Activated CD4-positive, alpha-beta T cell treated with anti-CD3 and anti-CD28 coated beads, Interleukin-2, amount 50 U/mL, for 48 hours (primary cell): ENCODE data around the gene ACAD9.

Experiments
- DNase-seq, 2 experiments: peaks; one replicate each; pipeline ENCODE4 v3.0.0-alpha.2; 2020

ACAD9 gene

GRCh38 chr3:128940252-128940651 is 60.8 kb downstream of the ACAD9 start:
- no peak for DNase-seq

GRCh38 chr3:128942161-128942952 is 62.9 kb downstream of the ACAD9 start:
- DNase-seq, result no peak

- DNase-seq, result no peak
These were observed 65.8 kb downstream of the ACAD9 start for GRCh38 chr3:128945041-128945877.

GRCh38 chr3:128945878-128946175 is 66.4 kb downstream of the ACAD9 start:
- DNase-seq, result no peak

GRCh38 chr3:128946411-128946810 is 67.0 kb downstream of the ACAD9 start:
- no peak for DNase-seq

- no peak for DNase-seq
These were observed 69.7 kb downstream of the ACAD9 start for GRCh38 chr3:128949158-128949557.

- peak; percentile 7 to 13 for DNase-seq
These were observed 71.0 kb downstream of the ACAD9 start for GRCh38 chr3:128950223-128950938.

- DNase-seq, result no peak
These were observed 77.0 kb downstream of the ACAD9 start for GRCh38 chr3:128956440-128956839.
